HG03342 (cell line): ENCODE measurements around the gene CDH10.

Experiments used
- ATAC-seq: cut with Tn5 transposase; IDR thresholded peaks from one replicate; pipeline ENCODE4 v1.9.1; 2021; ENCODE audit warnings: mild to moderate bottlenecking, moderate library complexity; ENCODE audit not compliant: unreplicated experiment

The CDH10 gene

DNA sequence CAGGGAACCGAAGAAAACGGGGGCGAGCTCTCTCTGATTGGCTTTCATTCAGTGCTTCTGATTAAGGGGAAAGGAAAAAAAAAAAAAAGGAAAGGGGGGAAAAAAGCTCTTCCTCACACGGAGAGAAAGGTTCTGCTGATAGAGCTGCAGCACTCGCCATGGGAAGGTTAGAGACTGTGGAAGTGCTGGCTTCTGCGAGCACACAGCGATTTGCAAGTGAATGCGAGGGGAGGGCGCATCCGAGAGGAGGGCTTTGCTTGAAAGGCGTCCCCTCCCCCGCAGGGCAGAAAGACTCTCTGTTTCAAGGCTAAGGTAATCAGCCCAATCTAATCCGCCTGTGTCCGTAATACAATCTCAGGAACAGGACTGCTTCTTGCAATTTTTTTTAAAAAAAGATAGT is at the start of gene CDH10:
CDH10 (minus strand) TSS at position 218 of the 400 bp plus-strand sequence. CDS start 51,488 bp downstream, outside the sequence.
- ATAC-seq, result no peak

GRCh38 chr5:24693609-24694008 is 48.8 kb upstream of the CDH10 start:
- no peak for ATAC-seq

GRCh38 chr5:24691074-24691473 is 46.3 kb upstream of the CDH10 start:
- ATAC-seq, result no peak

DNA sequence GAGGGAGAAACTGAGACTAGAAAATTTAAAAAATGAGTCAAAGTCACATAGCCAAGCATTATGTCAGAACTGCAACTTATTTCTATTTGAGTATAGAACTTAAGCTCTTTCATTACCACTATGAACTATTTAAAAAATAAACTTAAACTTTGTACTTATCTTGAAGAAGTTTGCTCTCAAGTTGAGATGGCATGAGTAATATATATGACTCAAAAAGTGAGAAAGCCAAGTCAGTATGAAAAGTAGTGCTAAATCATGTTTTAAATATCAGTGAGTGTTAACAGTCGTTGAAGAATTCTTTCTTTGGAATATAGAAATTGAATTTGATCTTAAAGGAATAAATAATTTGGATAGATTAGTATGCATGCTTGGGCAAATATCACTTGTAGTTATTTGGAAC is 36.3 kb upstream of the CDH10 start:
- ATAC-seq, result no peak

DNA sequence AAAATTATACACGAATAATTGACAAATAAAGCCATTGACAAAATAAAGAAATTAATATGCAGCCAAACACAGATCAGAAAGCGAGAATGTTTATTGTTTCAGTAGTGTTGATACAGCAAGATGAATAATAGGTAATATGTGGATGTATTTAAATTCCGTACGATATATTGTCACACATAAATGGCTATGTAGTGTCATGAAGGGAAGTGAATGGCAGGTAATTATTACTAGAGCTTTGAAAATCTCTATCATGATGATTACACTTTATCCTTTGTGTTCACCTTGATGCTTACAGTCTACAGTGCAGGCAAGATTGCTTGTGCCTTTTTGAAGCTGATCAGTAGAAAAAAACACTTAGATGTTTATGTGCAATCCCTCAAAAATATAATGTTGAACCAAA is 23.3 kb upstream of the CDH10 start:
- ATAC-seq, result no peak

DNA sequence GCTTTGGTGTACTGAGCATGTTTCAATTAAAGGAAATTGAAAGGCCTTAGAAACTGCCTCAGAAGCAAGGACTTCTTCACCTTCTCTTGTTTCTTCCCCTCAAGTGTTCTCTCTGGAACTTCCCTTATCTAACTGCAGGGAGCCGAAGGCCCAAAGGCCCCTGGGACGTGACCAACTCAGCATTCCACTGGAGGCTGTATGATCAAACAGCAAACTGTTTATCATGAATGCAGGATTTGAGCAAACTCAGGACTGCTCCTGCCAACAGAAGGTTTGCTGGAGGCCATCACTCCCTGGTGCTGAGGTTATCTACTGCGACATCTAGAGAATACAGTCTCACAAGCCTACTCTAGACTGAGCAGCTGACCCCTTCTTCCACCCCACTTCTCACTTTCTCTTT is 4.8 kb upstream of the CDH10 start:
- no peak for ATAC-seq

- ATAC-seq, result no peak
Measured at GRCh38 chr5:24646915-24647314, 2.1 kb upstream of the CDH10 start.

- ATAC-seq, result no peak
Measured at GRCh38 chr5:24645483-24645882, 705 bp upstream of the CDH10 start.

- ATAC-seq, result no peak
Measured at GRCh38 chr5:24643880-24644279, 898 bp downstream of the CDH10 start.

DNA sequence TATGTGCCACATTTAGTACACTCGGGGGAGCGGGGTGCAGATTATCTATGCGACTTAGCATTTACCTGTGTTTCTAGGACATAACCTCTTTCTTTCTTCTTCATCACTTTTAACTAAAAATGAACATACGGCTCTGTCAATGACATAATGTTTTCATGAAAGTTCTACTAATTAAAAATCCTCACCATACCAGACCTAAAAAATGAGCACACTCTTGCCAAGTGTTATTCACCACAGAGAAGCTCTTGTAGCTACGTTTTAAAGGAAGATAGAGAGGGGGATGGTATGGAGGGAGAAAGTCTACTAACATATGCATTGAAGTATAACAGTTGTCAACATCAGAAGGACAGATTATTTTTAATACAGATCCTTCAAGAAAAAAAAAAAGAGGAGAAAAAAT is 1.6 kb downstream of the CDH10 start:
- no peak for ATAC-seq

DNA sequence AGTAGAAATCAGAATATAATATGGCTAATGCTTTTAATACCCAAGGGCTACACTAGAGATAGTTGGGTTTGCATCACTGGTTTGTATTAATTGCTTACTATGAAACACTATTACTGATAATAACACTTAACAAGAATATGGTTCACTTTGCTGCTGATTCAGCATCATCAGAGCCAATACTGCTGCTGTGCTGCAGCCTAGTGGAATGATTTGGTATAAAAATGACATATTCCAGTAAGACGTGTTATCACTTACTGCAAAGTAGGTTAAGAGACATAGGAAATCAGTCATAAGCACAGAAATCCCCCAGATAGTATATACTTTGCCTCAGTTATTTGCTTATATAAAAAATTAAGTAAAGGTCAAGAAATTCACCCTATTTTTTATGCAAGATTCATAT is 2.8 kb downstream of the CDH10 start:
- ATAC-seq, result peak; percentile 72

DNA sequence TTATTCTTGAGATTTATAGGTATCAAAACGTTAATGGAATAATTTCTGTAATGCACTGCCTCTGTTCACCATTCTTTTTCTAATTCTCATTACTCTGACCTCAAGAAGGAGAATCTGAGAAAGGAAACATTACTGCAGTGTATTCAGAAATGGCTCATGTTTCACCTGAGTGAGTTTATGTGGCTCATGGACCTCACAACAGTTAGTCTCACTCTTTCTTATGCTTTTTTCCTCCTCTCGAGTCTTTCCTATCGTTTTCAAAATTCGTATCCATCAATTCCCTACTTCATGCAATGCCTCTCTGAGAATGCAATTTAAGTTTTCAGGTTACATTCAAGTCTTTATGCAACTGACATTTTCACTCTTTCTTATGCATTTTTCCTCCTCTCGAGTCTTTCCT is 9.6 kb downstream of the CDH10 start:
- ATAC-seq, result no peak

- ATAC-seq, result peak; percentile 78
Measured at GRCh38 chr5:24633715-24634325, 11.0 kb downstream of the CDH10 start.

- no peak for ATAC-seq
Measured at GRCh38 chr5:24632353-24632752, 12.4 kb downstream of the CDH10 start.

- ATAC-seq, result no peak
Measured at GRCh38 chr5:24630918-24631317, 13.9 kb downstream of the CDH10 start.

DNA sequence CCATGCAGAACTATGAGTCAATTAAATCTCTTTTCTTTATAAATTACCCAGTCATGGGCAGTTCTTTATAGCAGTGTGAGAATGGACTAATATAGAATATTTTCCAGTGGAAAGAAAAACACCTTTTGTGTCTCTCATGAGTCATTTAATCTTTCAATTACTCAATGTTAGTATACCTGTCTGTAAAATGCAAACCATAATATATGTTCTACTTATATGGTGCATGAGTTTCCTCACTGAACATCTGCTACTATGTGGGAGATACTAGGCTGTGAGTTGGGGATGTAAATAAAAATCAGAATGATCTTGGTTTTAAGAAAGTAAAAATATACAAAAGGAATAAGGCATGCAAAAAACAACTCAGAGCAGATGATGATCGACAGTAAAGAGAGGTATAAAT is 15.0 kb downstream of the CDH10 start:
- ATAC-seq, result no peak

DNA sequence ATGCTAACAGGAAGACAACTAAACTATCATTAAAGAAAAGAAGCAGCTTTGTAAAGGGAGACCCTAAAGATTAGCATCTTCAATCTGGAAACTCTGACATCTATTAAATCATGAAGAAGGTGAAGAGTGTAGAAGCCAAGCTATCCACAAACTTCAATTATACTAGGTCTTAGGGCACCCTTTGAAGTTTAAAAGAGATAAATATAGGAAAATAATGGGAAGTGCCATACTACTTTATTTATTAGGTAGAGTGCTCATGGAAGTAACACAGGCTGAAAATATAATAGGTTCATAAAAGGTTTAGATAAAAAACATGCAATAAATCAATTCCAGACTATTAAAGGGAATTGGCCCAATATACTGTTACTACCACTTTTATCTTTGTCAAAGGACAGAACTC is 19.9 kb downstream of the CDH10 start:
- no peak for ATAC-seq

- no peak for ATAC-seq
Measured at GRCh38 chr5:24623624-24624023, 21.2 kb downstream of the CDH10 start.

DNA sequence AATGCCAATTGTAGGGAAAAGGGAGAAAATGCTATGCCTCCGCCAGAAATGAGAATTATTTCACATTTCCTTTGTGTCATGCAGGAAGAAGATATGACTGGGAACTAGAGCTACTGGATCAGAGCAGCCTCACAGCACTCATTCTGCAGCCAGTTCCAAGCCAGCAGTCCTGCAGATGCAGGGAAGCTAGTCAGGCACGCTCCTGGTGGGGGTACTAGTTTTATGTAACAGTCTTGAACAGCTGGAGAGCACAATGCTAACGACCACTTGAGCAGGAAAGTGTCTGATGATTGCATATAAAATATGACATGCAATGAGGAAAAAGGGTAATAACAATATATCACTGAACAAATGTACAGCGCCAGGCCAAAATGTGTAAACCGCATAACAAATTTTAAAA is 21.7 kb downstream of the CDH10 start:
- no peak for ATAC-seq

GRCh38 chr5:24621792-24622191 is 23.0 kb downstream of the CDH10 start:
- ATAC-seq, result no peak

DNA sequence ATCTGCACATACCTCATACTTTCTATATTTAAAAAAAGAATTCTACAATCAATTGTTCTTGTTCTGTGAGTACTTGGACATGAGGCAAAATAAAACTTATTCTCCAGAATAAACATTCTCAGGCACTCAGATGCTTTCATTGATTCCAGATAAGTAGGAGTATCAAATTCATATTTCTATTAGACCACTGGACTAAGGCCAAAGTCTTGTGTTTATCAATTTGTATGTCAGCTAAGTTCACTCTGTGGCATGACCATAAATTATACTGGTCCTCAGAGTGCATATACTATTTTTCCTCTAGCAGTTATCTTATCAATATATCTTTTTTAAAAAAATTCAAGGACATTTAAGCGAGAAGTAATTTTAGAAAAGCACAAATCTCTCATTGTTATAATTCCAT is 28.2 kb downstream of the CDH10 start:
- ATAC-seq, result no peak

DNA sequence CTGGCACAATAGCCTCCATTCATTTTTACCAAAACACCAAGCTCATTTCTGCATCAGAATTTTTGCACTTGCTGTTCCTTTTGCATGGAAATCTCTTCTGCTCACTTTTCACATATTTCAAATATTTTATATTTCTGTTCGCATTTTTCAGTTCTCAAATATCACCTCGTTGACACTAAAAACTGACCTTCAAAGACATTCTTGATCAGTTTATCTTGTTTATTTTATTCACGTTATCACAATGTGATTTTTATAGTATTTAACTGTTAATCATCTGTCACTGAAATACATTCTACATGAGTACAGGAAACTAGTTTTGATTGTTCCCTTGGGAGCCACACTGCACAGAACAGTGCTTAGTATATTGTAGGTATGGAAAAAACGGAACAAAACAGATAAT is 29.6 kb downstream of the CDH10 start:
- ATAC-seq, result no peak

DNA sequence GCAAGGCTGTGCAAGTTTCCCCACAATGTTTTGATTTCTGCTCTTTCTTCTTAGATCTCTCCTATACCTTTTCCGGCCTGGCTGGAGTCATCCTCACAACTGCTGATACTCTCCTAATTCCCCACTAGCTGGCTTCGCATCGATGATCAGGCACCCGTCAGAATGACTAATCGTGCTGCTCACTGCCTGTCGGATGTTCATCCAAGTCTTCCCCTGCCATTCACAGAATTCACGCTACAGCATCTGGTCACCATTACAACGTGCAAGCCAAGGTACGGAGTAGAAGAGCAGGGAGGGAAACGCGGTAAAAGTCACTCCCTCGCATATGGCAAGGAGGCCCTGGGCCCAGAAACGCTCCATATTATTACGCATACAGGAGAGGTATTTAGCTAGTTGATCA is 35.1 kb downstream of the CDH10 start:
- no peak for ATAC-seq
